GM12865 (cell line): Measurements from ENCODE around the gene PNPLA8.
A peak's percentile ranks its signal among the peaks of the same experiment; 100 is the strongest.

Experiments used
- DNase-seq: peaks from one replicate; pipeline ENCODE4 v3.0.0; 2010; ENCODE audit warnings: low read depth
- H3K4me3 ChIP-seq: 2 replicates; pipeline ENCODE4 v1.5.1; 2011; ENCODE audit warnings: mild to moderate bottlenecking, low read depth, low read length, control low read depth
- TF ChIP-seq, protein P1 (sequence below): IDR thresholded peaks from 2 replicates; pipeline ENCODE4 v1.5.1; 2011; ENCODE audit warnings: low read length, control low read depth, low read depth, inconsistent platforms; ENCODE audit not compliant: insufficient read depth; ENCODE audit errors: missing control alignments

Gene PNPLA8, protein sequence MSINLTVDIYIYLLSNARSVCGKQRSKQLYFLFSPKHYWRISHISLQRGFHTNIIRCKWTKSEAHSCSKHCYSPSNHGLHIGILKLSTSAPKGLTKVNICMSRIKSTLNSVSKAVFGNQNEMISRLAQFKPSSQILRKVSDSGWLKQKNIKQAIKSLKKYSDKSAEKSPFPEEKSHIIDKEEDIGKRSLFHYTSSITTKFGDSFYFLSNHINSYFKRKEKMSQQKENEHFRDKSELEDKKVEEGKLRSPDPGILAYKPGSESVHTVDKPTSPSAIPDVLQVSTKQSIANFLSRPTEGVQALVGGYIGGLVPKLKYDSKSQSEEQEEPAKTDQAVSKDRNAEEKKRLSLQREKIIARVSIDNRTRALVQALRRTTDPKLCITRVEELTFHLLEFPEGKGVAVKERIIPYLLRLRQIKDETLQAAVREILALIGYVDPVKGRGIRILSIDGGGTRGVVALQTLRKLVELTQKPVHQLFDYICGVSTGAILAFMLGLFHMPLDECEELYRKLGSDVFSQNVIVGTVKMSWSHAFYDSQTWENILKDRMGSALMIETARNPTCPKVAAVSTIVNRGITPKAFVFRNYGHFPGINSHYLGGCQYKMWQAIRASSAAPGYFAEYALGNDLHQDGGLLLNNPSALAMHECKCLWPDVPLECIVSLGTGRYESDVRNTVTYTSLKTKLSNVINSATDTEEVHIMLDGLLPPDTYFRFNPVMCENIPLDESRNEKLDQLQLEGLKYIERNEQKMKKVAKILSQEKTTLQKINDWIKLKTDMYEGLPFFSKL

DNA sequence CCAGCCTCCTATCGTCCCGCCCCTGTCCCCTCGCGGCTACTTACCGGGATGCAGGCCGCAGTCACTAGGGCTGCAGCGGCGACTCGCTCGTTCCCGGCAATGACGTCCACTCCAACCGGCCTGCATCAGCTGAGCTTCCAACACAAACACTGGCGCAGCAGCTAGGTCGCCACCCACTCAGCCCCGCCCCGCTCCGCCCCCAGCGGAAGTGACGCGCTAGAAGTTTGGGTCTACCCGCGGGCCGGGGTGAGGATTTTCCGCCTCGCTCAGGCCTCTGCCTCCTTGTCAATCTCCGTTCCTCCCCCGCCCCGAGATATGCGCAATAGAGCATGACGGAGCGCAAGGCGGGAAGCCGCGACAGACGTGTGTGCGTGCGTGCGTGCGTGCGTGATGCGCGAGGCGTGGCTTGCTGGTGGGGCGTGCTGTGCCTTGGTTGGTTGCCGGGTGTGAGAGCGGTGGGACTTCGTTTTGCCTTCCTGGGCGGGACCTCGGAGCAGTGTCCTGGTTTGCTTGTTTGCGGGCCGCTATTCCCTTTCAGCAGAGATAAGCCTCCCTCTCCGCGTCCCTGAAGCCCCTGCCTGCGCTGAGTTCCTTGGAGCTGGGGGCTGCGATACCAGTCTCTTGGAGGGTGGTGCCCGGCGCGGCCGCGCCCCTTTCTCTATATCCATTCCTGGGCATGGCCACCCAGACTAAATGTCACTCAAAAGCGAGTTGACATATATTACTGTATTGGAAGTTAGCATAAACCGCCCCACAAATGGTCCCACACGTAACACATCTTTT, at the start of gene PNPLA8:
Gene PNPLA8 (minus strand): TSS at position 151 of the 783 bp plus-strand sequence. CDS start 10,644 bp downstream, outside the sequence.
- DNase-seq, result peak; percentile 99
- TF ChIP-seq, protein P1, sequence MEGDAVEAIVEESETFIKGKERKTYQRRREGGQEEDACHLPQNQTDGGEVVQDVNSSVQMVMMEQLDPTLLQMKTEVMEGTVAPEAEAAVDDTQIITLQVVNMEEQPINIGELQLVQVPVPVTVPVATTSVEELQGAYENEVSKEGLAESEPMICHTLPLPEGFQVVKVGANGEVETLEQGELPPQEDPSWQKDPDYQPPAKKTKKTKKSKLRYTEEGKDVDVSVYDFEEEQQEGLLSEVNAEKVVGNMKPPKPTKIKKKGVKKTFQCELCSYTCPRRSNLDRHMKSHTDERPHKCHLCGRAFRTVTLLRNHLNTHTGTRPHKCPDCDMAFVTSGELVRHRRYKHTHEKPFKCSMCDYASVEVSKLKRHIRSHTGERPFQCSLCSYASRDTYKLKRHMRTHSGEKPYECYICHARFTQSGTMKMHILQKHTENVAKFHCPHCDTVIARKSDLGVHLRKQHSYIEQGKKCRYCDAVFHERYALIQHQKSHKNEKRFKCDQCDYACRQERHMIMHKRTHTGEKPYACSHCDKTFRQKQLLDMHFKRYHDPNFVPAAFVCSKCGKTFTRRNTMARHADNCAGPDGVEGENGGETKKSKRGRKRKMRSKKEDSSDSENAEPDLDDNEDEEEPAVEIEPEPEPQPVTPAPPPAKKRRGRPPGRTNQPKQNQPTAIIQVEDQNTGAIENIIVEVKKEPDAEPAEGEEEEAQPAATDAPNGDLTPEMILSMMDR, result no peak
- H3K4me3 ChIP-seq, result peak within 1 kb of the TSS; percentile 59

DNA sequence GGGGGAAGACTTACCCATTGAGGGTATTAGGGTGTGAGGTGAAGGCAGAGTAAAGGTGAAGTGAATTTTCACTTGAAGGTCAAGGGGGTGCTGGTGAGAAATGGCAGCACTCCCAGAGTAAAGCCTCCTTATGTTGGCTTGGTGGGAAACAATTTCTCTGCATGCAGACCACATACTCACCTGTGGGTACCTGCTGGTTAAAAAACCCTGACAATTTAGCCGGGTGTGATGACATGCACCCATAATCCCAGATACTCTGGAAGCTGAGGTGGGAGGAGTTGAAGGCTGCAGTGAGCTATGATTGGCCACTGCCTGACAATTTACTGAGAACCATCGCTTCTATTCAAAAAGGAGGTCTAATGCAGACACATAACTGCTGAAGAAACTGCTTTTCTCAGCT, 49.2 kb upstream of the PNPLA8 start:
- TF ChIP-seq, protein P1, result no peak
- no peak overlapping the region for H3K4me3 ChIP-seq
- DNase-seq, result no peak

DNA sequence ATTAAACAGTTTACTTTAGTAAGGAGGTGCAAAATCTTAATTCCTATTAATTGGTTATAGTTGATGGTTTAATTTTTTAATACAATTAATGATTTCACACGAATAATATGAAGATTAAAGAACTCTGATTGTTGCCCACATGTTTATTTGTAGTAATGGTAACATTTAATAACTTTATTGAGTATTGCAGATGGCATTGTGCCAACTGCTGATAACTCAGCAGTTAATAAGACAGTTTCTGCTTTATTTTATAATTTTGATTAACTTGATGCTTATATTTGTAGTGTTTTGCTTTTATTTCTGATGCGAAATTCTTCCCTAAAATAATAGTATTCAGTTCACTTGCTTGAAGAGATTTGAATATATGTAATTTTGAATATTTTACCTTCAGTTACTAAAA, 46.5 kb upstream of the PNPLA8 start:
- no peak for DNase-seq
- TF ChIP-seq, protein P1, result no peak
- H3K4me3 ChIP-seq, result no peak overlapping the region

DNA sequence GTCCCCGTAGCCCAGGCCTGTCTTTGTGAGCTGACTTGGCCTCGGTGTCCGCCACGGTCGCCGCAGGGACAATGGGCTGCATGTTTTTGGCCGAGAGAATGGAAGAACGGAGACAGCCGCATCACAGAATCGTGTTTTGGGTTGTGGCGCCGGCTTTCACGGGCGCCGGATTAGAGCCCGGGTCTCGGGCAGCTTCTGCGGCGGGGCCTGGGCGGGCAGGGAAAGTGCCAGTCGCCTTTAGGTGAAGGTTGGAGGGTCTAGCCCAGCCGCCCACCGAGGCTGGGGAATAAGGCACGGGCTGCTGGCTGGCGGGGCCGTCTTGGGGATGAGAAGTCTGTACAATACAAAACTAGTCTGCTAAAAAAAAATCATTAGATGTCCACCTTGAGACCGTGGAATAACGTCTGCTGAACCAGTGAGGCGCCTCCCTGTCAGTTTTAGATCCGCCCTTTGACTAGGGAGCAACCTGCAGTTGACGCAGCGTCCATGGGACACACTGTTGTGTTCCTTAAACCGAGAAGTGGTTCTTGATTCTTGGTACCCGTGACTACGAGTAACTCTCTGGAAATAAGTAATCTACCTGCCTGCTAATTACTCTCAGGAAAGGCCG, 44.3 kb upstream of the PNPLA8 start:
- DNase-seq, result peak; percentile 66
- peak overlapping the region; percentile 75 for H3K4me3 ChIP-seq
- TF ChIP-seq, protein P1, result no peak

DNA sequence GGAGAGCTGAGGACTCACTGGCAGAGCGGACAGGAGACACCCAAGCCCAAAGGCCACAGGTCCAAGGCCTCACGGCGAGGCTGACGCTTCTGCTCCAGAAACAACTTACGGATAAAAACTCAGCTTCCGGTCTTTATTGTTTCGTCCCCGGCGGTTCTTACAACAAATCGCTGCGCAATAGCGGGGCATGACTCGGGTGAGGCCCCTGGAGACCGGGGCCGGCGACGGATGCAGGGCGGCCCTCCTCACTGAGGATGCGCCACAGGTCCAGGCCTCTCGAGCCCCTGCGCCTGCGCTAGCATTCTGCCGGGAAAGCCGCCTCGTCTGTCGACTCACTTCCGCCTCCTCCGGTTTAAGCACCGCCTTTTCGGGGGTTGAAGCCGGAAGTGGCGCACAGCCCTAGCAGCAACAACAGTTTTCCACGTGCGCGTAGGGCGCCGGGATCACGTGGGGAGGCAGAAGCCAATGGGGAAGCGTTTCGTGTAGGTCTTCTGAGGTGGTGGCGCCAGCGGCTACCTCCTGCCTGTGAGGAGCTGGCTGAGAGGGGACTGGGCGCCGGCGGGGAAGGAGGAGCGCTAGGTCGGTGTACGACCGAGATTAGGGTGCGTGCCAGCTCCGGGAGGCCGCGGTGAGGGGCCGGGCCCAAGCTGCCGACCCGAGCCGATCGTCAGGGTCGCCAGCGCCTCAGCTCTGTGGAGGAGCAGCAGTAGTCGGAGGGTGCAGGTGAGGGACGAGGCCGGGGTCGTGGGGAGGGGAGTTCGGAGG, 43.6 kb upstream of the PNPLA8 start, which contains the start of the genes DNAJB9 and THAP5:
Gene DNAJB9 (plus strand): TSS at position 494 of the 765 bp plus-strand sequence. CDS start 1,853 bp downstream, outside the sequence.
Gene THAP5 (minus strand): TSS at position 326 of the 765 bp plus-strand sequence. CDS start 137 bp downstream, at position 189.
- peak within 1 kb of the TSS; percentile 77 for H3K4me3 ChIP-seq
- DNase-seq, result peak; percentile 100

More for the DNA sequence above, 43.6 kb upstream of the PNPLA8 start, which contains the start of the genes DNAJB9 and THAP5:
- TF ChIP-seq, protein P1, result no peak
